Spleen (tissue), 11 donors: ENCODE results near the gene TAF13. TPM values are rescaled to one million over a fixed set of nuclear protein-coding genes. Genes with fewer than 3 reads are reported as not detected.

Experiments
- DNase-seq: peaks from one replicate; pipeline ENCODE4 v3.0.0-alpha.2; 2020
- H3K27ac ChIP-seq, 8 donors: fragments of 200-600 bp; sonication (generic) in 7 of 8; 1 replicate in 4 of 8; 2 replicates in 4 of 8; pipeline versions ENCODE4 v1.5.0 to v1.8.0; 2016 to 2021; ENCODE audit warnings: inconsistent platforms in 4 of 8, mild to moderate bottlenecking in 4 of 8, moderate library complexity in 1 of 8
- H3K27me3 ChIP-seq, 7 donors: fragments of 200-600 bp; sonication (generic) in 6 of 7; replicated peaks in 1 of 7; 1 replicate in 4 of 7; 2 replicates in 3 of 7; pipeline versions ENCODE4 v1.5.0 to v1.8.0; 2016 to 2021; ENCODE audit warnings: inconsistent platforms in 3 of 7, mild to moderate bottlenecking in 1 of 7
- H3K36me3 ChIP-seq, 6 donors: fragments of 200-600 bp; sonication (generic) in 5 of 6; 1 replicate in 4 of 6; 2 replicates in 2 of 6; pipeline versions ENCODE4 v1.5.0 to v1.8.0; 2016 to 2021; ENCODE audit warnings: inconsistent platforms in 2 of 6
- H3K4me1 ChIP-seq, 6 donors: fragments of 200-600 bp; sonication (generic) in 5 of 6; 1 replicate in 3 of 6; 2 replicates in 3 of 6; pipeline versions ENCODE4 v1.5.0 to v1.8.0; 2016 to 2021; ENCODE audit warnings: inconsistent platforms in 3 of 6
- H3K4me3 ChIP-seq, 8 donors: fragments of 200-600 bp; sonication (generic) in 7 of 8; 1 replicate in 4 of 8; 2 replicates in 4 of 8; pipeline versions ENCODE4 v1.5.0 to v1.8.0; 2016 to 2021; ENCODE audit warnings: inconsistent platforms in 4 of 8, mild to moderate bottlenecking in 4 of 8, moderate library complexity in 2 of 8
- H3K9me3 ChIP-seq, 8 donors: fragments of 200-600 bp; sonication (generic) in 7 of 8; 1 replicate in 4 of 8; 2 replicates in 4 of 8; pipeline versions ENCODE4 v1.5.0 to v1.8.0; 2016 to 2021; ENCODE audit warnings: inconsistent platforms in 4 of 8
- CTCF ChIP-seq, 11 experiments: fragments of 200-600 bp in 7 of 11; fragments of 450-650 bp in 4 of 11; sonication (generic) in 4 of 11; IDR thresholded peaks in 8 of 11; conservative IDR thresholded peaks in 3 of 11; 1 replicate in 7 of 11; 2 replicates in 4 of 11; pipeline versions ENCODE4 v1.4.0 to v1.8.0; 2016 to 2021; ENCODE audit warnings: antibody characterized with exemption in 11 of 11, inconsistent platforms in 4 of 11, mild to moderate bottlenecking in 1 of 11
- POLR2A ChIP-seq, 3 donors: fragments of 450-650 bp; IDR thresholded peaks; one replicate each; pipeline ENCODE4 v1.5.1; 2017; ENCODE audit warnings: antibody characterized with exemption in 3 of 3, mild to moderate bottlenecking in 1 of 3
- POLR2AphosphoS5 ChIP-seq, 3 donors: sonication (generic); formaldehyde crosslinking; IDR thresholded peaks; one replicate each; pipeline ENCODE4 v1.5.1; 2017; ENCODE audit warnings: antibody characterized with exemption in 3 of 3
- WGBS, 5 donors: extraction: QIAGEN DNeasy Blood & Tissue Kit in 3 of 5; methylation state at CpG; one replicate each; pipeline versions ENCODE4 v1.1.5 to v1.1.7; 2013 to 2018; 5-methylcytosine and 5-hydroxymethylcytosine counted together
- intact Hi-C: fragments of 100-400 bp; cut with DNase I; formaldehyde crosslinking; loops from one replicate; pipeline ENCODE4 v1.15.0; 2023; ENCODE audit warnings: low total_unique reads
- polyA plus RNA-seq, 3 donors: library from polyadenylated mRNA; stranded (reverse); fragments of 200-250 nt; gene quantifications; one replicate each; pipeline ENCODE4 v1.2.1, GENCODE V29; 2013
- total RNA-seq, 7 donors: library from RNA; depleted of rRNA in 3 of 7; stranded (reverse); fragments of >200 nt in 3 of 7; fragmentation: NEBNext Ultra II Directional in 4 of 7; extraction: Animal tissue kit (Norgen Biotek cat#: 25700) in 4 of 7; gene quantifications; one replicate each; pipeline versions ENCODE4 v1.1.0 to v1.2.1, GENCODE V29; 2016 to 2021
- donor health status: healthy with polysubstance abuse.
- donor health status: DM: no; HTN: no; CAD: no; lungs with moderate emphysema.
- donor health status: DM: no; HTN: no; CAD: no.
- donor health status: Bipolar disorder and iron deficiency.
- donor health status: healthy.
- donor health status: DM: no; HTN: no; CAD: no.
- donor health status: DM: yes; HTN: yes; CAD: no.

TAF13 gene
- total and polyA plus RNA-seq, 10 donors = 9.0 to 32.5 (median 22.7) TPM

- no peak for DNase-seq
- WGBS, 5 donors = 87 to 95% (median 92%) methylated on average over 3 of the region's 3 CpGs
Observed at GRCh38 chr1:109083501-109083900, 7.7 kb upstream of the TAF13 start.

GRCh38 chr1:109080441-109081082 lies 4.8 kb upstream of the TAF13 start:
- TF ChIP-seq CTCF (IDR thresholded peaks at IDR 0.05 in 8 of 11, conservative IDR thresholded peaks at IDR 0.05 in 3 of 11) = no peak
- no peak for TF ChIP-seq POLR2AphosphoS5 (IDR thresholded peaks at IDR 0.05)
- TF ChIP-seq POLR2A (IDR thresholded peaks at IDR 0.05) = no peak
- H3K4me1 ChIP-seq = peaks cover 0 to 16% (median 7%) of the 10 kb centered on the region in 6 donors
- WGBS, 5 donors = 68 to 86% (median 81%) methylated on average over 5 of the region's 5 CpGs

More at GRCh38 chr1:109083501-109083900, 7.7 kb upstream of the TAF13 start:
- Histone ChIP-seq H3K27ac (no peak overlapping the region), H3K36me3 (no peaks in the 10 kb centered on the region), H3K9me3 (no peaks in the 10 kb centered on the region), H3K4me1 (peaks cover 0 to 7% (median 0%) of the 10 kb centered on the region in 6 donors), H3K4me3 (no peak overlapping the region), H3K27me3 (no peaks in the 10 kb centered on the region)
- intact Hi-C loops = no loop called here
- TF ChIP-seq CTCF (IDR thresholded peaks at IDR 0.05 in 8 of 11, conservative IDR thresholded peaks at IDR 0.05 in 3 of 11) = no peak
- no peak for TF ChIP-seq POLR2A (IDR thresholded peaks at IDR 0.05)
- TF ChIP-seq POLR2AphosphoS5 (IDR thresholded peaks at IDR 0.05) = no peak

GRCh38 chr1:109079240-109079622 lies 3.4 kb upstream of the TAF13 start:
- H3K27ac ChIP-seq = peak overlapping the region in 7 of 8 donors; percentile 52 to 79 (median 69)
- no peak for DNase-seq
- intact Hi-C loops = no loop called here
- 94 to 100% (median 97%) methylated on average over 2 of the region's 2 CpGs for WGBS, 5 donors
- H3K4me1 ChIP-seq = peaks cover 10 to 29% (median 18%) of the 10 kb centered on the region in 6 donors
- no peaks in the 10 kb centered on the region for H3K27me3 ChIP-seq
- H3K4me3 ChIP-seq = no peak overlapping the region
- H3K36me3 ChIP-seq = no peaks in the 10 kb centered on the region
- no peak for TF ChIP-seq CTCF (IDR thresholded peaks at IDR 0.05 in 8 of 11, conservative IDR thresholded peaks at IDR 0.05 in 3 of 11)
- TF ChIP-seq POLR2A (IDR thresholded peaks at IDR 0.05) = no peak
- no peak for TF ChIP-seq POLR2AphosphoS5 (IDR thresholded peaks at IDR 0.05)
- H3K9me3 ChIP-seq = no peaks in the 10 kb centered on the region

More at GRCh38 chr1:109080441-109081082, 4.8 kb upstream of the TAF13 start:
- intact Hi-C loops = no loop called here
- Histone ChIP-seq H3K36me3 (no peaks in the 10 kb centered on the region), H3K4me3 (no peak overlapping the region), H3K9me3 (no peaks in the 10 kb centered on the region), H3K27me3 (no peaks in the 10 kb centered on the region), H3K27ac (peak overlapping the region in 7 of 8 donors; percentile 52 to 79 (median 69))
- no peak for DNase-seq

GRCh38 chr1:109078317-109078716 lies 2.5 kb upstream of the TAF13 start:
- Histone ChIP-seq H3K4me3 (no peak overlapping the region), H3K27me3 (no peaks in the 10 kb centered on the region), H3K27ac (no peak overlapping the region), H3K36me3 (peaks cover 0 to 6% (median 3%) of the 10 kb centered on the region in 6 donors), H3K9me3 (no peaks in the 10 kb centered on the region), H3K4me1 (peaks cover 10 to 29% (median 18%) of the 10 kb centered on the region in 6 donors)
- TF ChIP-seq CTCF (IDR thresholded peaks at IDR 0.05 in 8 of 11, conservative IDR thresholded peaks at IDR 0.05 in 3 of 11) (no peak), POLR2A (IDR thresholded peaks at IDR 0.05) (no peak), POLR2AphosphoS5 (IDR thresholded peaks at IDR 0.05) (no peak)
- 67 to 88% (median 76%) methylated on average over 1 of the region's 1 CpG for WGBS, 5 donors
- no peak for DNase-seq
- intact Hi-C loops = no loop called here
